Chondrocyte (in vitro differentiated cells): ENCODE results near the gene MT1B. TPM values are rescaled to one million over a fixed set of nuclear protein-coding genes. Genes with fewer than 3 reads are reported as not detected.

Experiments used
- DNase-seq: peaks from one replicate; pipeline ENCODE4 v3.0.0; 2021; ENCODE audit warnings: mixed read lengths, low spot score
- H3K27ac Mint-ChIP-seq: one replicate; pipeline ENCODE4 v1.8.0; 2021; ENCODE audit warnings: mild to moderate bottlenecking, moderate library complexity, mixed read lengths; ENCODE audit not compliant: unreplicated experiment
- H3K27me3 Mint-ChIP-seq: 2 replicates; pipeline ENCODE4 v1.8.0; 2021; ENCODE audit warnings: low read depth, mixed read lengths
- H3K36me3 Mint-ChIP-seq: 2 replicates; pipeline ENCODE4 v1.8.0; 2021; ENCODE audit warnings: low read depth, mixed read lengths
- H3K4me1 Mint-ChIP-seq: 2 replicates; pipeline ENCODE4 v1.8.0; 2021; ENCODE audit warnings: low read depth, mild to moderate bottlenecking, mixed read lengths
- H3K4me3 Mint-ChIP-seq: one replicate; pipeline ENCODE4 v1.8.0; 2021; ENCODE audit warnings: mild to moderate bottlenecking, moderate library complexity, mixed read lengths; ENCODE audit not compliant: unreplicated experiment
- H3K9me3 Mint-ChIP-seq: 2 replicates; pipeline ENCODE4 v1.8.0; 2021; ENCODE audit warnings: low read depth, mixed read lengths
- total RNA-seq: library from RNA; stranded (reverse); gene quantifications from 3 replicates; pipeline ENCODE4 v1.2.1, GENCODE V29; 2021
- TF ChIP-seq, protein P1 (sequence below): fragments of 200-600 bp; sonication (generic); IDR thresholded peaks from 2 replicates; pipeline ENCODE4 v1.5.0; 2021; ENCODE audit warnings: antibody characterized with exemption, mild to moderate bottlenecking, moderate library complexity

The MT1B gene
- total RNA-seq, 1 donor from 2014 or later, result not detected

DNA sequence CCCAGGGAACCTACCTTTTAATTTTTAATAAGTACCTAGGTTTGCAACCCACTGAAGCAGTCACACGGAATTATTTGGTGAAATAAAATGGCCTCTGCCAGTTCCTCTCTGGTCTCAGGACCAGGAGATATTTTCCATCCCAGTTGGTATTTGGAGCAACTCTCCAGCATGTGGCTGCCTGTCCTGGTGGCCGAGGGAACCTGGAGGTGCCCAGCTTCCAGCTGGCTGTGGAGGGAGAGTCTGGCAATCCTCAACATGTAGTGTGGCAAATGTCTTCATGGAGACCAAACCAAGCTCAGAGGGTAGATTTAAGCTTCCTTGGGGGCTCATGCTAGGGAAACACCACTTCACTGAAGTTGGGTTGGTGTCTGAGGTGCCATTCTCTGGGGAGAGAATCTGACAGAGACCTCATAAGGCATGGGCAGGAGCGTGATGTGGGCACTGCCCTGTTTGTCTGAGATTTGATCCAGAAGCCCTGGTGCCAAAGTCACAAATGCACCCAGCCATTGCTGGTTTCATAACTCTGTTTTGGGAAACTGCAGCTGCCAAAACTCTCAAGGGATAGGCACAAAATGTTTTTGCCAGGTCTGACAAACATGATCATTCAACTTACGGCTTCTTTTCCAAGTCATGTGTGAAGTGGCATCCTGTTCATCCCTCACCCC is 33.4 kb downstream of the MT1B start:
- Mint-ChIP-seq H3K4me3 (no peak overlapping the region), H3K9me3 (peaks cover 15% of the 10 kb centered on the region), H3K27ac (no peak overlapping the region), H3K27me3 (no peaks in the 10 kb centered on the region), H3K36me3 (peaks cover 8% of the 10 kb centered on the region), H3K4me1 (peaks cover 45% of the 10 kb centered on the region)
- no peak for DNase-seq
- TF ChIP-seq, protein P1, sequence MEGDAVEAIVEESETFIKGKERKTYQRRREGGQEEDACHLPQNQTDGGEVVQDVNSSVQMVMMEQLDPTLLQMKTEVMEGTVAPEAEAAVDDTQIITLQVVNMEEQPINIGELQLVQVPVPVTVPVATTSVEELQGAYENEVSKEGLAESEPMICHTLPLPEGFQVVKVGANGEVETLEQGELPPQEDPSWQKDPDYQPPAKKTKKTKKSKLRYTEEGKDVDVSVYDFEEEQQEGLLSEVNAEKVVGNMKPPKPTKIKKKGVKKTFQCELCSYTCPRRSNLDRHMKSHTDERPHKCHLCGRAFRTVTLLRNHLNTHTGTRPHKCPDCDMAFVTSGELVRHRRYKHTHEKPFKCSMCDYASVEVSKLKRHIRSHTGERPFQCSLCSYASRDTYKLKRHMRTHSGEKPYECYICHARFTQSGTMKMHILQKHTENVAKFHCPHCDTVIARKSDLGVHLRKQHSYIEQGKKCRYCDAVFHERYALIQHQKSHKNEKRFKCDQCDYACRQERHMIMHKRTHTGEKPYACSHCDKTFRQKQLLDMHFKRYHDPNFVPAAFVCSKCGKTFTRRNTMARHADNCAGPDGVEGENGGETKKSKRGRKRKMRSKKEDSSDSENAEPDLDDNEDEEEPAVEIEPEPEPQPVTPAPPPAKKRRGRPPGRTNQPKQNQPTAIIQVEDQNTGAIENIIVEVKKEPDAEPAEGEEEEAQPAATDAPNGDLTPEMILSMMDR, result no peak

GRCh38 chr16:56686758-56687157 is 35.1 kb downstream of the MT1B start:
- TF ChIP-seq, protein P1, result no peak
- Mint-ChIP-seq H3K36me3 (peaks cover 8% of the 10 kb centered on the region), H3K4me1 (peaks cover 46% of the 10 kb centered on the region), H3K4me3 (no peak overlapping the region), H3K27me3 (no peaks in the 10 kb centered on the region), H3K9me3 (peaks cover 19% of the 10 kb centered on the region), H3K27ac (no peak overlapping the region)
- no peak for DNase-seq

- Mint-ChIP-seq H3K4me3 (no peak overlapping the region), H3K4me1 (peaks cover 36% of the 10 kb centered on the region), H3K36me3 (peaks cover 8% of the 10 kb centered on the region), H3K9me3 (peaks cover 19% of the 10 kb centered on the region), H3K27me3 (no peaks in the 10 kb centered on the region), H3K27ac (no peak overlapping the region)
- TF ChIP-seq, protein P1, result no peak
- no peak for DNase-seq
These were observed 37.1 kb downstream of the MT1B start for GRCh38 chr16:56688762-56689161.

DNA sequence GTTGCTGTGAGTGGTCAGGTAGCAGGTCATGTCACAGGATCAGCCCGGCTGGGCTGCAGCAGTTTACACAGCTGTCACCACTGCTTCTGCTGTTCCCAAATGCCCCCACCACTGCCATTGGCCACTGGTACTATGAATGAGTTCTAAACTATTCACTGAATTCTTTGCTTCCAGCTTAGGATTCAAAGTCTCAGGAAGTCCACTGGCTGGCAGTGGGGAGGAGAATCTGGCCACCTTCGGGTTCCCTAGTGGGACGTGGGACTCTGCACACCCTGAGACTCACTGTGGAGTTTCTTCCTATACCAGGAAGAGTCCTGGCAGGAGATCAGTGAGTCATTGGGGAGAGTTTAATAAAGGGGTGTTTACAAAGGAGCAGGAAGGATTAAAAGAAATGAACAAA is 37.5 kb downstream of the MT1B start:
- H3K9me3 Mint-ChIP-seq, result peaks cover 19% of the 10 kb centered on the region
- DNase-seq, result no peak
- peaks cover 32% of the 10 kb centered on the region for H3K4me1 Mint-ChIP-seq
- no peak overlapping the region for H3K4me3 Mint-ChIP-seq
- TF ChIP-seq, protein P1, result no peak
- H3K36me3 Mint-ChIP-seq, result peaks cover 8% of the 10 kb centered on the region
- H3K27me3 Mint-ChIP-seq, result no peaks in the 10 kb centered on the region
- peak overlapping the region; percentile 42 for H3K27ac Mint-ChIP-seq

DNA sequence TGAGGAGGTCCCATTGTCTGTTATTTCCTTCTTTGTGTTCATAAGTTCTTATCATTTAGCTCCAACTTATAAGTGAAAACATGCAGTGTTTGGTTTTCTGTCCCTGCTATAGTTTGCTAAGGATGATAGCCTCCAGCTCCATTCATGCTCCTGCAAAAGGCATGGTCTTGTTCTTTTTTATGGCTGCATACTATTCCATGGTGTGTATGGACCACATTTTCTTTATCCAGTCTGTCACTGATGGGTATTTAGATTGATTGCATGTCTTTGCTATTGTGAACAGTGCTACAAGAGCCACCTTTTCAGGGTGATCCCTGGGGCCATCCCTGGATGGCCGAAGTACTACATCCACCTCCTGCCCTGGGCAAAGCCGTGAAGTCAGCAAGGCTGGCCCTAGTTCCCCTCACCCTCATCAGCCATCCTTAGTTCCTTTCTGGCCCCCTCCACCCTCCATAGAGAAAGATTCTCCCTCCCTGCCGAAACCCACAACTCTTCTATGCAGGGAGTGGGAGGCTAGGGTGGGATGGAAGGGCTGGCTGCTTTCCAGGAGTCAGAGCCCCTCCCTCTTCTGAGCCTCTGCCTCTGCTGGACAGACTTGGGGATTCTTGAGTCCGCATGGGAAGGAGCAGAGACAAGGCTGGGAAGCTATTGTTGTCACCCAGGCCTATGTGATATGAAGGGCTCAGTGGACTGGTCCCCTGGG is 38.9 kb downstream of the MT1B start:
- Mint-ChIP-seq H3K27me3 (no peaks in the 10 kb centered on the region), H3K4me1 (peaks cover 27% of the 10 kb centered on the region), H3K36me3 (peaks cover 8% of the 10 kb centered on the region), H3K27ac (no peak overlapping the region), H3K9me3 (peaks cover 19% of the 10 kb centered on the region), H3K4me3 (no peak overlapping the region)
- TF ChIP-seq, protein P1, result no peak
- DNase-seq, result no peak
